PC-3 (cell line): ENCODE data around the gene NLGN4X. TPM values are rescaled to one million over a fixed set of nuclear protein-coding genes. Genes with fewer than 3 reads are reported as not detected.

ENCODE experiments used
- ATAC-seq: fragments of 200-7000 bp; cut with Tn5 transposase; 2 replicates; pipeline ENCODE4 v1.9.1; 2020; ENCODE audit warnings: mild to moderate bottlenecking, moderate library complexity
- BruUV-seq: library from RNA; stranded (reverse); fragments of 400-500 nt; replicated peaks from 2 replicates; lab custom pipeline; 2021; lab: Mats Ljungman, UMichigan
- CTCF ChIA-PET: fragments of 300-600 bp; sonication (Branson Sonifier 250); formaldehyde crosslinking; loops from one replicate; lab custom pipeline; 2022; ENCODE audit warnings: antibody characterized with exemption; lab: Charles Lee
- POLR2A ChIA-PET: fragments of 300-600 bp; sonication (Branson Sonifier 250); formaldehyde crosslinking; loops from one replicate; lab custom pipeline; 2022; ENCODE audit warnings: antibody characterized with exemption; ENCODE audit not compliant: unreplicated experiment; lab: Charles Lee
- DNase-seq: peaks from one replicate; pipeline ENCODE4 v3.0.0-alpha.2; 2015
- H2AFZ ChIP-seq: fragments of 300-600 bp; sonication (generic); 2 replicates; pipeline ENCODE4 v1.6.0; 2016; ENCODE audit warnings: antibody characterized with exemption, low read length
- H3F3A ChIP-seq: fragments of 300-600 bp; sonication (generic); one replicate; pipeline ENCODE4 v1.6.0; 2017; ENCODE audit warnings: antibody characterized with exemption, low read length, control low read depth, mild to moderate bottlenecking; ENCODE audit not compliant: unreplicated experiment
- H3K27ac ChIP-seq: fragments of 300-600 bp; sonication (generic); 2 replicates; pipeline ENCODE4 v1.5.1; 2016; ENCODE audit warnings: mild to moderate bottlenecking, low read length
- H3K27me3 ChIP-seq: fragments of 300-600 bp; sonication (generic); 2 replicates; pipeline ENCODE4 v1.6.1; 2016; ENCODE audit warnings: low read length, mixed read lengths
- H3K36me3 ChIP-seq: fragments of 300-600 bp; sonication (generic); 2 replicates; pipeline ENCODE4 v1.6.1; 2016; ENCODE audit warnings: low read depth, mixed run types, low read length, mixed read lengths
- H3K4me1 ChIP-seq: fragments of 300-600 bp; sonication (generic); 2 replicates; pipeline ENCODE4 v1.5.1; 2016; ENCODE audit warnings: low read length; ENCODE audit not compliant: insufficient read depth
- H3K4me2 ChIP-seq: fragments of 300-600 bp; sonication (generic); 2 replicates; pipeline ENCODE4 v1.6.0; 2016; ENCODE audit warnings: low read length
- H3K4me3 ChIP-seq: fragments of 300-600 bp; sonication (generic); 2 replicates; pipeline ENCODE4 v1.5.1; 2016; ENCODE audit warnings: mild to moderate bottlenecking, low read length, mixed read lengths
- H3K79me2 ChIP-seq: fragments of 300-600 bp; sonication (generic); 2 replicates; pipeline ENCODE4 v1.6.1; 2017; ENCODE audit warnings: low read length, mixed read lengths
- H3K9ac ChIP-seq: fragments of 300-600 bp; sonication (generic); 2 replicates; pipeline ENCODE4 v1.6.0; 2016; ENCODE audit warnings: mild to moderate bottlenecking, low read length
- H3K9me2 ChIP-seq: fragments of 300-600 bp; sonication (generic); replicated peaks from 2 replicates; pipeline ENCODE4 v1.6.1; 2016; ENCODE audit warnings: mixed run types, low read length, mixed read lengths
- H3K9me3 ChIP-seq: fragments of 300-600 bp; sonication (generic); 2 replicates; pipeline ENCODE4 v1.6.1; 2016; ENCODE audit warnings: low read length, mixed read lengths
- H4K20me1 ChIP-seq: fragments of 300-600 bp; sonication (generic); 2 replicates; pipeline ENCODE4 v1.6.1; 2016; ENCODE audit warnings: low read length, mixed read lengths
- EZH2 ChIP-seq: fragments of 300-600 bp; sonication (generic); IDR thresholded peaks from one replicate; pipeline ENCODE4 v1.6.1; 2017; ENCODE audit warnings: antibody characterized with exemption, mild to moderate bottlenecking, low read length; ENCODE audit not compliant: unreplicated experiment
- EZH2phosphoT487 ChIP-seq: fragments of 300-600 bp; sonication (generic); IDR thresholded peaks from 2 replicates; pipeline ENCODE4 v1.6.1; 2018; ENCODE audit warnings: mild to moderate bottlenecking, antibody characterized with exemption, low read length, borderline replicate concordance
- intact Hi-C: fragments of 100-400 bp; cut with micrococcal nuclease; formaldehyde crosslinking; loops from 2 replicates; pipeline ENCODE4 v1.9.0; 2023
- total RNA-seq: library from RNA; depleted of rRNA; stranded (reverse); fragments of >200 nt; gene quantifications from 2 replicates; pipeline ENCODE4 v1.2.3, GENCODE V29; 2014
- TF ChIP-seq, protein P1 (sequence below): fragments of 300-600 bp; sonication (generic); conservative IDR thresholded peaks from 2 replicates; pipeline ENCODE4 v1.5.1; 2017; ENCODE audit warnings: antibody characterized with exemption, low read depth, mild to moderate bottlenecking, low read length

The NLGN4X gene
- total RNA-seq, 1 experiment from 2014 or later, result not detected

DNA sequence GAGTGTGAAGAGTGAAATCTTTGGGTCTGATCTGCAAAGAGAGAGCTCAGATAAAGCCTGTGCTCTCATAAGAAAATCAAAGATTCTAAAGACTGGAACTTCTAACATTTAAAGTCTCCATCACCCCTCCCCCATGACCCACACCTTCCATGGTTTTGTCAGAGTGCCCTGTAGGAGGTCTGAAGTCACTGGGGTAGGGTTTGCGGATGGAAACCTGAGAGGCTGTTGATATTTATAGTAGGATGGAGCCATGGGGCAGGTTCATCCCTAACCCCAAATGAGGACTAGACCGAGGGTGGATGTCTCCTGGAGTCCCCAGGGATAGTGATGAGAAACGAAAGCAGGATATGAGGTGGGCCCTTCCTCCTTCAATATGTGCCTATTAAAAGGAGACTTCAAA lies 28.4 kb upstream of the NLGN4X start:
- no peak overlapping the region for H3K27ac ChIP-seq
- no peaks in the 10 kb centered on the region for H3K9me2 ChIP-seq
- no peaks in the 10 kb centered on the region for H3K36me3 ChIP-seq
- CTCF ChIA-PET, result no interaction called here
- H3K4me3 ChIP-seq, result no peak overlapping the region
- H2AFZ ChIP-seq, result no peak overlapping the region
- POLR2A ChIA-PET, result no interaction called here
- H3K4me2 ChIP-seq, result no peak overlapping the region
- H3K4me1 ChIP-seq, result no peaks in the 10 kb centered on the region
- TF ChIP-seq EZH2, result no peak
- no peaks in the 10 kb centered on the region for H3K9me3 ChIP-seq
- ATAC-seq, result no peak
- BruUV-seq, result no TSS peak
- no peaks in the 10 kb centered on the region for H3K79me2 ChIP-seq
- no peak for DNase-seq
- no peaks in the 10 kb centered on the region for H3F3A ChIP-seq
- no peaks in the 10 kb centered on the region for H3K27me3 ChIP-seq
- H3K9ac ChIP-seq, result no peak overlapping the region
- intact Hi-C loops, result no loop called here
- no peaks in the 10 kb centered on the region for H4K20me1 ChIP-seq

DNA sequence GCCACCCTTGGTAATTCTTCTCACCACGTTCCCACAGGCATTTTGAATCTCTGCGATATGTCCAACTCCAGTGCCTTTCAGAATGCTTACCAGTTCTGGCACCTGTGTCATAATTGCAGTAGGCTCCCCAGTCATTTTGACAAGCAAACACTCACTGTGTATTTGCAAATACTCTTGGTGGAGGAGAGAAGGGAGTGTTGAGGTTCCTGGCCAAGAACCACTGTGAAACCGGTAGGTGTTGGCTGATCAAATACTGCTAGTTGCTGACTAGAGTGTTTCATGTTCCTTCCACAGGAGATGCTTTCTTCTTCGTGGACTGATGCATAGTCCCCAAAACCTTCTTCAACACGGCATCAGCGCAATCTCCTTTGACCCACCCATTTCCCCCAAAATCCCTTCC lies 16.0 kb upstream of the NLGN4X start:
- ATAC-seq, result no peak
- intact Hi-C loops, result no loop called here

DNA sequence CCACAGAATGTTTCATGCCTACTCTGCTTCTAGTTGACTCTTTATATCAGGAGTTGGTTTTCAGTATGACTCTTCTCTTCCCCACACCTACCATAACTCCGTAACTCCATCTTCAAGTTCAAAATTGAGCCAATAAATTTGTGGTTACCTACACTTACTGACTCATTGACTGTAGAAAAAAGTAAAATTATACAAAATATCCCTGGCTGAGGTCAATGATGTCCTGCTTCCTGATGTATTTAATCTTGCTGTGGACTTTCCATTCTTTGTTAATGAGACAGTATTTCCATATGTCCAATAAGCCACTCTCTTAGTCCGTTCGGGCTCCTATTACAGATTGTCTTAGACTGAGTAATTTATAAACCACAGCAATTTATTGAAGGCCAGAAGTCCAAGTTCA lies 9.9 kb upstream of the NLGN4X start:
- DNase-seq (no peak), ATAC-seq (no peak)
- POLR2A ChIA-PET, result no interaction called here
- no peaks in the 10 kb centered on the region for H3F3A ChIP-seq
- no peak overlapping the region for H3K4me3 ChIP-seq
- BruUV-seq, result no TSS peak
- H3K9ac ChIP-seq, result no peak overlapping the region
- H3K27me3 ChIP-seq, result no peaks in the 10 kb centered on the region
- no peak overlapping the region for H3K4me2 ChIP-seq
- H3K9me3 ChIP-seq, result no peaks in the 10 kb centered on the region
- no peaks in the 10 kb centered on the region for H4K20me1 ChIP-seq
- CTCF ChIA-PET, result no interaction called here
- H3K36me3 ChIP-seq, result no peaks in the 10 kb centered on the region
- H3K79me2 ChIP-seq, result no peaks in the 10 kb centered on the region
- TF ChIP-seq EZH2phosphoT487, result no peak
- no peaks in the 10 kb centered on the region for H3K4me1 ChIP-seq
- no peak overlapping the region for H3K27ac ChIP-seq
- H3K9me2 ChIP-seq, result no peaks in the 10 kb centered on the region
- H2AFZ ChIP-seq, result no peak overlapping the region
- intact Hi-C loops, result no loop called here

More for the DNA sequence above, 16.0 kb upstream of the NLGN4X start:
- no peak overlapping the region for H3K4me3 ChIP-seq
- POLR2A ChIA-PET, result no interaction called here
- H3K27ac ChIP-seq, result no peak overlapping the region
- H2AFZ ChIP-seq, result no peak overlapping the region
- no peaks in the 10 kb centered on the region for H3K36me3 ChIP-seq
- no peaks in the 10 kb centered on the region for H3K79me2 ChIP-seq
- no peaks in the 10 kb centered on the region for H3K9me2 ChIP-seq
- no peak overlapping the region for H3K4me2 ChIP-seq
- no peaks in the 10 kb centered on the region for H3F3A ChIP-seq
- DNase-seq, result no peak
- no TSS peak for BruUV-seq
- H3K4me1 ChIP-seq, result no peaks in the 10 kb centered on the region
- H3K9ac ChIP-seq, result no peak overlapping the region
- no peaks in the 10 kb centered on the region for H4K20me1 ChIP-seq
- H3K9me3 ChIP-seq, result no peaks in the 10 kb centered on the region
- no peak for TF ChIP-seq EZH2phosphoT487
- TF ChIP-seq EZH2, result no peak
- TF ChIP-seq, protein P1, sequence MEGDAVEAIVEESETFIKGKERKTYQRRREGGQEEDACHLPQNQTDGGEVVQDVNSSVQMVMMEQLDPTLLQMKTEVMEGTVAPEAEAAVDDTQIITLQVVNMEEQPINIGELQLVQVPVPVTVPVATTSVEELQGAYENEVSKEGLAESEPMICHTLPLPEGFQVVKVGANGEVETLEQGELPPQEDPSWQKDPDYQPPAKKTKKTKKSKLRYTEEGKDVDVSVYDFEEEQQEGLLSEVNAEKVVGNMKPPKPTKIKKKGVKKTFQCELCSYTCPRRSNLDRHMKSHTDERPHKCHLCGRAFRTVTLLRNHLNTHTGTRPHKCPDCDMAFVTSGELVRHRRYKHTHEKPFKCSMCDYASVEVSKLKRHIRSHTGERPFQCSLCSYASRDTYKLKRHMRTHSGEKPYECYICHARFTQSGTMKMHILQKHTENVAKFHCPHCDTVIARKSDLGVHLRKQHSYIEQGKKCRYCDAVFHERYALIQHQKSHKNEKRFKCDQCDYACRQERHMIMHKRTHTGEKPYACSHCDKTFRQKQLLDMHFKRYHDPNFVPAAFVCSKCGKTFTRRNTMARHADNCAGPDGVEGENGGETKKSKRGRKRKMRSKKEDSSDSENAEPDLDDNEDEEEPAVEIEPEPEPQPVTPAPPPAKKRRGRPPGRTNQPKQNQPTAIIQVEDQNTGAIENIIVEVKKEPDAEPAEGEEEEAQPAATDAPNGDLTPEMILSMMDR, result no peak
- H3K27me3 ChIP-seq, result no peaks in the 10 kb centered on the region
- CTCF ChIA-PET, result no interaction called here

DNA sequence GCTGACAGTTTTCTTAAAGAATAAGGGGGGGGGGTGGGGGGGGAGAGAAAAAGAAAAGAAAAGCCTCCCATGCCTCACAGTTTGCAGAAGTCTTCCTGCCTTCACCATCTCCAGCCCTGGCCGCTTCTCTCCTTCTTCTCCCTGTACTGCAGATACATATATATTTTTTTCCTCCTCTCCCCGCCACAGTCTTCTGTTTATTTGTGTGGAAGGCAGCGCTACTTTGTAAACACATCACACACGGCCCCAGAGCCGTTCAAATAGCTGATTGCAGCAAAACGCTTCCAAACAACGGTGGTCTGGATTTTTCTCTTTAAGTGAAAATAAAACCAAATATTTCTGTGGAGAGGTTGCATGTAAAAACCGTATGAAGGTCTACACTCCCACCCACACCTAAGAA lies 732 bp downstream of the NLGN4X start:
- no peak for DNase-seq

More for the DNA sequence above, 732 bp downstream of the NLGN4X start:
- no peak overlapping the region for H3K4me2 ChIP-seq
- no peak for ATAC-seq
- H3K27ac ChIP-seq, result no peak overlapping the region
- H3K9ac ChIP-seq, result no peak overlapping the region
- peaks cover 29% of the 10 kb centered on the region for H3K27me3 ChIP-seq
- H3K4me1 ChIP-seq, result no peaks in the 10 kb centered on the region
- no peaks in the 10 kb centered on the region for H4K20me1 ChIP-seq
- intact Hi-C loops, result no loop called here
- no peak for TF ChIP-seq EZH2phosphoT487
- TF ChIP-seq, protein P1, result no peak
- no peak for TF ChIP-seq EZH2
- CTCF ChIA-PET, result no interaction called here
- H3K9me2 ChIP-seq, result no peaks in the 10 kb centered on the region
- no peaks in the 10 kb centered on the region for H3F3A ChIP-seq
- no peaks in the 10 kb centered on the region for H3K36me3 ChIP-seq
- H3K9me3 ChIP-seq, result no peaks in the 10 kb centered on the region
- H3K4me3 ChIP-seq, result no peak overlapping the region
- no peak overlapping the region for H2AFZ ChIP-seq
- POLR2A ChIA-PET, result no interaction called here
- no TSS peak for BruUV-seq
- no peaks in the 10 kb centered on the region for H3K79me2 ChIP-seq
